Stimulated activated naive CD8-positive, alpha-beta T cell treated with anti-CD3 and anti-CD28 coated beads, Interleukin-15, Interleukin-2, amounts not matched to agents 100 ng/mL and 50 ng/mL, for 24 hours (primary cell): ENCODE data around the gene RAPGEF5.
"Not testable (repeated sequence)": the region's sequence is repeated elsewhere in the genome, so short reads cannot be mapped to it uniquely, and the experiment has no call there.

ENCODE experiments used
- H3K27ac Mint-ChIP-seq: one replicate; pipeline ENCODE4 v1.8.0; 2021; ENCODE audit warnings: mild to moderate bottlenecking, mixed read lengths
- H3K27me3 Mint-ChIP-seq: one replicate; pipeline ENCODE4 v1.8.0; 2021; ENCODE audit warnings: mixed read lengths
- H3K36me3 Mint-ChIP-seq: one replicate; pipeline ENCODE4 v1.8.0; 2021; ENCODE audit warnings: low read depth, mixed read lengths
- H3K4me1 Mint-ChIP-seq: one replicate; pipeline ENCODE4 v1.8.0; 2021; ENCODE audit warnings: low read depth, mixed read lengths
- H3K4me3 Mint-ChIP-seq: one replicate; pipeline ENCODE4 v1.8.0; 2021; ENCODE audit warnings: mild to moderate bottlenecking, mixed read lengths
- H3K9me3 Mint-ChIP-seq: one replicate; pipeline ENCODE4 v1.8.0; 2021; ENCODE audit warnings: mixed read lengths

Gene RAPGEF5

GRCh38 chr7:22088827-22089226 lies 268.1 kb downstream of the RAPGEF5 start:
- Mint-ChIP-seq H3K4me3 (no peak overlapping the region), H3K27me3 (peaks cover 12% of the 10 kb centered on the region), H3K36me3 (no peaks in the 10 kb centered on the region), H3K27ac (no peak overlapping the region), H3K4me1 (peaks cover 2% of the 10 kb centered on the region), H3K9me3 (no peaks in the 10 kb centered on the region)

DNA sequence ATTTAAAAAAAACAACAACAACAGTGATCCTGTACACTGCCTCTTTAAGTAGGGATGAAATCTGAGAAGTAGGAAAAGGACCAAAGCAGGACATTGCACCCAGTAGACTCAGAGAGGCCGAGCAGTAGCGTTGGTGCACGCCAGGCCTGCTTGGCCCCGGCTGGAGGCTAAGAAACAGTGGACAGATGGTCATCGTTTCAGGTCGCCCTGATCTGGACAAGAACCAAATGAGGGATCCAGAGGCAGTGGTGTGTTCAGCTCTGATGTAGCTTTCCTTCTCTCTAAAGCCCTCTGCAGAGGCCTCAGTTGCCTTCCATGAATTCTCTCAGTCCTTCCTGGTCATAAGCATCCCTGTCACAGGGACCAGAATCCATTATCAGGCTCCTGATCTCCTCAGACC lies 269.1 kb downstream of the RAPGEF5 start:
- peaks cover 8% of the 10 kb centered on the region for H3K27me3 Mint-ChIP-seq
- no peaks in the 10 kb centered on the region for H3K9me3 Mint-ChIP-seq
- no peaks in the 10 kb centered on the region for H3K36me3 Mint-ChIP-seq
- H3K27ac Mint-ChIP-seq: no peak overlapping the region
- H3K4me1 Mint-ChIP-seq: peaks cover 6% of the 10 kb centered on the region
- H3K4me3 Mint-ChIP-seq: no peak overlapping the region

DNA sequence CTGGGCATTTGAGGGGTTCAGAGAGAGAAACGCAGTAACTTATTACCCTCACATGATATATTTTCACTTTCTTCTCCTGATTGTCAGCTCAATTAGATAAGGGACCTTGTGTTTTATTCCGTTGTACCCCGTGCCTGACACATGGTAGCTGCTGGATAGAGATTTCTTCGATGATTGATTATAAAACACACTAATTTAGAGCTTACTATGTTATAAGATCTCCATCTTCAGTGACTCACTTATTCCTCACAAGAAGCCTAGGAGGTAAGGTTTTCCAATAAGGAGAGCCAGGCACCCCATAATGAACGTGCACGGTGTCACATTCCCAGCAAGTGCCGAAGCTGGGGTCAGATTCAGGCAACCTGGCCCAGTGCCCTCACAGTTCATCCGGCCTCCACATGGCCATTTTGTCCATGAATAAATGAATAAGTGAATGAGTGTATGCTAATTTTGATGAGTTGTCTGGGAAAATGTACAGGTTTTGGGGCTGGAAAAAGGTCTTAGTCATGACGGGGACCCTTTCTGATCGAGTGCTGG lies 273.2 kb downstream of the RAPGEF5 start:
- H3K27me3 Mint-ChIP-seq: peaks cover 15% of the 10 kb centered on the region
- peak overlapping the region; percentile 74 for H3K4me3 Mint-ChIP-seq
- no peak overlapping the region for H3K27ac Mint-ChIP-seq
- no peaks in the 10 kb centered on the region for H3K9me3 Mint-ChIP-seq
- peaks cover 15% of the 10 kb centered on the region for H3K4me1 Mint-ChIP-seq
- no peaks in the 10 kb centered on the region for H3K36me3 Mint-ChIP-seq

DNA sequence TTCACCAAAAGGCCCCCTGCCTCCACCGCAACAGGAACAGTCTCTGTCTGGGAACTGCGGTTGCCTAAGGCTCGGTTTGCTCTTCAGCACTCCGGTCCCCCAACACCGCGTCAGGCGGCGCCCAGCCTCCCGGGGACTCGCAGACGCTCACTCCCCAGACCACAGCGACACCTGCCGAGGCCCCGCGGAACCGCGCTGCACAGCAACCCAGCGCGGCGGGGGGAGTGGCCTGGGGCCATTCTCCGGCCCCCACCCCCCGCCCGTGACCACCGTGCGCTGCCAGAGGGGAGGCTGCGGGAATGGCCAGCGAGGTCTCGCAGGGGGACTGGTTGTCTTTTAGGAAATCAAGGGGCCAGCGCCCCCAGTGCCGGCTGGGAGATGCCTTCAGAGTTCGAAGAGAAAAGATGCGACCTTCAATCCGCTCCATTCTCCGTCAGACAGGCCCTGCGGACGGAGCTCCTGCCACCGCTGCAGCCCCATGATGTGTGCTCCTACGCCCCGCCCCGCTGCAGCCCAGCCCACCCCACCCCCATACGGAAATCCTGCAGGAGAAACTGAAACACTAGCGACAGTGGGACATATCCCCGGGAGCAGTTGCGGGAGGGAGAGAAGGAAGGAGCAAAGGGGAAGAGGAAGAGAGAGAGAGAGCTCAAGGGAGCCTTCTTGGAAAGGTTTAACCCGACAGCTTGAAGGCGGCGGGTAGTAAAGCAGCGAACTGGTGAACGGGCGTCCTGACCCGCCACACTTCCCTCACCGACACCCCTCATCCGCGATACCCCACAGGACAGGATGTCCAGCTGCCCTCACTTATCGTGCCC lies 273.9 kb downstream of the RAPGEF5 start:
- H3K4me3 Mint-ChIP-seq: peak overlapping the region; percentile 74

GRCh38 chr7:22082553-22082885 lies 274.4 kb downstream of the RAPGEF5 start:
- Mint-ChIP-seq H3K9me3 (no peaks in the 10 kb centered on the region), H3K36me3 (no peaks in the 10 kb centered on the region), H3K27ac (no peak overlapping the region), H3K4me3 (peak overlapping the region; percentile 74), H3K4me1 (peaks cover 15% of the 10 kb centered on the region), H3K27me3 (peaks cover 24% of the 10 kb centered on the region)

More for the DNA sequence above, 273.9 kb downstream of the RAPGEF5 start:
- Mint-ChIP-seq H3K27me3 (peaks cover 18% of the 10 kb centered on the region), H3K9me3 (no peaks in the 10 kb centered on the region), H3K27ac (no peak overlapping the region), H3K4me1 (peaks cover 15% of the 10 kb centered on the region), H3K36me3 (no peaks in the 10 kb centered on the region)

GRCh38 chr7:22080219-22080618 lies 276.7 kb downstream of the RAPGEF5 start:
- not testable (repeated sequence) for H3K9me3 Mint-ChIP-seq, H3K36me3 Mint-ChIP-seq, H3K4me3 Mint-ChIP-seq, H3K27ac Mint-ChIP-seq
- Mint-ChIP-seq H3K27me3 (peaks cover 39% of the 10 kb centered on the region), H3K4me1 (peaks cover 15% of the 10 kb centered on the region)

DNA sequence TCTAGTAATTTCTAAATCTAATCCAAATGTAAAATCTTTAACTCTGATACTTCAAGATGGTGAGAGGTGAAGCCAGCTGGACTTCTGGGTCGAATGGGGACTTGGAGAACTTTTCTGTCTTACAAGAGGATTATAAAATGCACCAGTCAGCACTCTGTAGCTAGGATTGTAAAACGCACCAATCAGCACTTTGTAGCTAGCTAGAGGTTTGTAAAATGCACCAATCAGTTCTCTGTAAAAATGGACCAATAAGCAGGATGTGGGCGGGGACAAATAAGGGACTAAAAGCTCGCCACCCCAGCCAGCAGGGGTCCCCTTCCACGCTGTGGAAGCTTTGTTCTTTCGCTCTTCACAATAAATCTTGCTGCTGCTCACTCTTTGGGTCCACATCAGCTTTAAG lies 278.1 kb downstream of the RAPGEF5 start:
- not testable (repeated sequence) for H3K36me3 Mint-ChIP-seq, H3K4me3 Mint-ChIP-seq, H3K27ac Mint-ChIP-seq, H3K9me3 Mint-ChIP-seq
- peaks cover 14% of the 10 kb centered on the region for H3K4me1 Mint-ChIP-seq
- peaks cover 41% of the 10 kb centered on the region for H3K27me3 Mint-ChIP-seq

DNA sequence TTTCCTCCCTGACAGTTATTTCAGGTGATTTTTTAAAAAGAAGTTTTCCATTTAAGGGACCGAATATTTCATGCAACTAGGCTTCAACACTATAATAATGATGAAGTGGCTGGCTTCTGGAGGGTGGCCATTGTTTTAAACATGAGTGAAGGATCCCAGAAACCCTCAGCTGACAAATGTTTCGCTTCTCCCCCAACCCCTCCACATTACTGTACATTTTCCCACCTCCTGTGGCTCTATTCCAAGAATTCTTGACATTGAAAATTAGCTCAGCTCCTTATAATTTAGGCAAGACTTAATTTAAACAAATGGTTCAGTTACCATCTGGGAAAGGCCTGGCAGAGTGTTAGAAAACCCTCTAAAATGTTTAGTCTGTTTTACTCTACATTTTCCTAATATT lies 281.4 kb downstream of the RAPGEF5 start:
- H3K36me3 Mint-ChIP-seq: no peaks in the 10 kb centered on the region
- H3K9me3 Mint-ChIP-seq: no peaks in the 10 kb centered on the region
- no peak overlapping the region for H3K27ac Mint-ChIP-seq
- H3K4me3 Mint-ChIP-seq: no peak overlapping the region
- H3K4me1 Mint-ChIP-seq: no peaks in the 10 kb centered on the region
- peaks cover 42% of the 10 kb centered on the region for H3K27me3 Mint-ChIP-seq

DNA sequence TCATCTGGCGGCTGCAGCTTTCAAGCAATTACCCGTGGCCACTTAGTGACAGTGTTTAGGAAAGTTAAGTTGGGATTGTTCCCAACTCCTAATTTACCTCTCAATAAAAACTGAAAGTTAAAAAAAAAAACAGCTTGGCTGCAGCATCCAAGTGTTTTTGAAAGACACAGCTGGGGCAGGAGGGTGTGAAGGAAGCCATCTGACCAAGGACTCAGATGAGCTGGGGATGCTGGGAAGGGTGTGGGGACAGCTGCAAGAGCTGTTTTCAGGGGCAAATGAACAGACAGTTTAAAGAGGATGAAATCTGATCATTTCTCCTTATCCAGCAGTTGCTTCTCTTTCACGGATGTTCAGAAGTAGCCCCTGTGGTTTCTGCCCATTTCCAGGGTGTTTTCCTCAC lies 282.1 kb downstream of the RAPGEF5 start:
- no peak overlapping the region for H3K4me3 Mint-ChIP-seq
- no peak overlapping the region for H3K27ac Mint-ChIP-seq
- no peaks in the 10 kb centered on the region for H3K36me3 Mint-ChIP-seq
- peaks cover 36% of the 10 kb centered on the region for H3K27me3 Mint-ChIP-seq
- no peaks in the 10 kb centered on the region for H3K9me3 Mint-ChIP-seq
- H3K4me1 Mint-ChIP-seq: no peaks in the 10 kb centered on the region
